ENCODE data around the gene ADGRV1.

ADGRV1 gene

GRCh38 chr5:90689064-90689463 lies 130.5 kb downstream of the ADGRV1 start:
- no peak for DNase-seq (ENCODE audit: low spot score)
- no peak for TF ChIP-seq CTCF (IDR thresholded peaks at IDR 0.05; ENCODE audit: extremely low read depth, insufficient read depth, missing control alignments)
- in situ Hi-C loops (cut with MboI; ENCODE audit: low pct_unique_long_range_greater_than_20kb, low sequenced_read_pairs, unreplicated experiment), result no loop called here

GRCh38 chr5:90690307-90690706 lies 131.7 kb downstream of the ADGRV1 start:
- no peak for TF ChIP-seq CTCF (IDR thresholded peaks at IDR 0.05; ENCODE audit: extremely low read depth, insufficient read depth, missing control alignments)
- in situ Hi-C loops (cut with MboI; ENCODE audit: low pct_unique_long_range_greater_than_20kb, low sequenced_read_pairs, unreplicated experiment), result no loop called here
- no peak for DNase-seq (ENCODE audit: low spot score)

- in situ Hi-C loops (cut with MboI; ENCODE audit: low pct_unique_long_range_greater_than_20kb, low sequenced_read_pairs, unreplicated experiment), result no loop called here
- no peak for DNase-seq (ENCODE audit: low spot score)
- TF ChIP-seq CTCF (IDR thresholded peaks at IDR 0.05; ENCODE audit: extremely low read depth, insufficient read depth, missing control alignments), result no peak
Observed at GRCh38 chr5:90691533-90691932, 132.9 kb downstream of the ADGRV1 start.

- no peak for DNase-seq (ENCODE audit: low spot score)
- in situ Hi-C loops (cut with MboI; ENCODE audit: low pct_unique_long_range_greater_than_20kb, low sequenced_read_pairs, unreplicated experiment), result no loop called here
- TF ChIP-seq CTCF (IDR thresholded peaks at IDR 0.05; ENCODE audit: extremely low read depth, insufficient read depth, missing control alignments), result no peak
Observed at GRCh38 chr5:90696153-90696552, 137.6 kb downstream of the ADGRV1 start.

- DNase-seq (ENCODE audit: low spot score), result no peak
- in situ Hi-C loops (cut with MboI; ENCODE audit: low pct_unique_long_range_greater_than_20kb, low sequenced_read_pairs, unreplicated experiment), result no loop called here
- no peak for TF ChIP-seq CTCF (IDR thresholded peaks at IDR 0.05; ENCODE audit: extremely low read depth, insufficient read depth, missing control alignments)
Observed at GRCh38 chr5:90700299-90700698, 141.7 kb downstream of the ADGRV1 start.

GRCh38 chr5:90703932-90704331 lies 145.3 kb downstream of the ADGRV1 start:
- DNase-seq (ENCODE audit: low spot score), result no peak
- in situ Hi-C loops (cut with MboI; ENCODE audit: low pct_unique_long_range_greater_than_20kb, low sequenced_read_pairs, unreplicated experiment), result no loop called here
- TF ChIP-seq CTCF (IDR thresholded peaks at IDR 0.05; ENCODE audit: extremely low read depth, insufficient read depth, missing control alignments), result no peak

GRCh38 chr5:90707698-90708097 lies 149.1 kb downstream of the ADGRV1 start:
- no peak for TF ChIP-seq CTCF (IDR thresholded peaks at IDR 0.05; ENCODE audit: extremely low read depth, insufficient read depth, missing control alignments)
- in situ Hi-C loops (cut with MboI; ENCODE audit: low pct_unique_long_range_greater_than_20kb, low sequenced_read_pairs, unreplicated experiment), result no loop called here

More at GRCh38 chr5:90707698-90708097, 149.1 kb downstream of the ADGRV1 start:
- DNase-seq (ENCODE audit: low spot score), result no peak
